Natural killer cell (primary cell): Measurements from ENCODE around the gene EEFSEC. TPM values are rescaled to one million over a fixed set of nuclear protein-coding genes. Genes with fewer than 3 reads are reported as not detected.

Source experiments
- ATAC-seq, 3 donors: fragments of 150-1000 bp in 2 of 3; fragments of 200-7000 bp in 1 of 3; cut with Tn5 transposase; 1 replicate in 1 of 3; 2 replicates in 2 of 3; pipeline ENCODE4 v1.10.0; 2021; ENCODE audit warnings: mild to moderate bottlenecking in 2 of 3, moderate library complexity in 2 of 3
- DNase-seq, 2 donors: peaks; one replicate each; pipeline versions ENCODE4 v3.0.0 to v3.0.0-alpha.2; 2013 to 2021; ENCODE audit warnings: mixed read lengths in 1 of 2
- H3K27ac ChIP-seq: one replicate; pipeline ENCODE4 v1.5.1; 2013; ENCODE audit warnings: mild to moderate bottlenecking, low read length
- H3K27me3 ChIP-seq: one replicate; pipeline ENCODE4 v1.6.1; 2013; ENCODE audit warnings: low read length; ENCODE audit not compliant: control insufficient read depth, insufficient read depth
- H3K36me3 ChIP-seq: one replicate; pipeline ENCODE4 v1.6.1; 2013; ENCODE audit warnings: low read length; ENCODE audit not compliant: control insufficient read depth, insufficient read depth
- H3K4me1 ChIP-seq: one replicate; pipeline ENCODE4 v1.6.1; 2013; ENCODE audit warnings: low read length; ENCODE audit not compliant: control insufficient read depth, insufficient read depth
- H3K4me3 ChIP-seq: one replicate; pipeline ENCODE4 v1.5.1; 2013; ENCODE audit warnings: low read length
- H3K9me3 ChIP-seq: one replicate; pipeline ENCODE4 v1.6.1; 2013; ENCODE audit warnings: low read length; ENCODE audit not compliant: control insufficient read depth, insufficient read depth
- H3K27ac Mint-ChIP-seq, 2 donors: one replicate each; pipeline ENCODE4 v1.8.0; 2022; ENCODE audit warnings: mild to moderate bottlenecking in 2 of 2, mixed read lengths in 2 of 2, moderate library complexity in 1 of 2
- H3K27me3 Mint-ChIP-seq, 2 donors: one replicate each; pipeline ENCODE4 v1.8.0; 2022; ENCODE audit warnings: low read depth in 2 of 2, mixed read lengths in 2 of 2
- H3K36me3 Mint-ChIP-seq: one replicate; pipeline ENCODE4 v1.8.0; 2022; ENCODE audit warnings: mixed read lengths
- H3K4me1 Mint-ChIP-seq, 2 donors: one replicate each; pipeline ENCODE4 v1.8.0; 2022; ENCODE audit warnings: mixed read lengths in 2 of 2
- H3K4me3 Mint-ChIP-seq: one replicate; pipeline ENCODE4 v1.8.0; 2022; ENCODE audit warnings: mild to moderate bottlenecking, moderate library complexity, mixed read lengths
- H3K9me3 Mint-ChIP-seq, 2 donors: one replicate each; pipeline ENCODE4 v1.8.0; 2022; ENCODE audit warnings: mixed read lengths in 2 of 2
- WGBS: methylation state at CpG from one replicate; pipeline ENCODE4 v1.1.7; 2013; ENCODE audit warnings: missing lambda C conversion rate; ENCODE audit not compliant: insufficient coverage; 5-methylcytosine and 5-hydroxymethylcytosine counted together
- intact Hi-C: fragments of 100-400 bp; cut with micrococcal nuclease; formaldehyde crosslinking; loops from one replicate; pipeline ENCODE4 v1.14.2; 2022
- total RNA-seq, 4 donors: library from RNA; stranded (reverse); fragments of 120-200 nt in 1 of 4; gene quantifications; one replicate each; pipeline versions ENCODE4 v1.2.3 to v1.2.4, GENCODE V29; 2013 to 2022
- TF ChIP-seq, protein P1 (sequence below): fragments of 200-600 bp; IDR thresholded peaks from one replicate; pipeline ENCODE4 v1.8.0; 2022; ENCODE audit warnings: antibody characterized with exemption

The EEFSEC gene
- total RNA-seq, 3 donors from 2014 or later (not counting 1 experiment from before 2014, with no cell fraction given) = 16.7 to 18.9 (median 17.6) TPM

DNA sequence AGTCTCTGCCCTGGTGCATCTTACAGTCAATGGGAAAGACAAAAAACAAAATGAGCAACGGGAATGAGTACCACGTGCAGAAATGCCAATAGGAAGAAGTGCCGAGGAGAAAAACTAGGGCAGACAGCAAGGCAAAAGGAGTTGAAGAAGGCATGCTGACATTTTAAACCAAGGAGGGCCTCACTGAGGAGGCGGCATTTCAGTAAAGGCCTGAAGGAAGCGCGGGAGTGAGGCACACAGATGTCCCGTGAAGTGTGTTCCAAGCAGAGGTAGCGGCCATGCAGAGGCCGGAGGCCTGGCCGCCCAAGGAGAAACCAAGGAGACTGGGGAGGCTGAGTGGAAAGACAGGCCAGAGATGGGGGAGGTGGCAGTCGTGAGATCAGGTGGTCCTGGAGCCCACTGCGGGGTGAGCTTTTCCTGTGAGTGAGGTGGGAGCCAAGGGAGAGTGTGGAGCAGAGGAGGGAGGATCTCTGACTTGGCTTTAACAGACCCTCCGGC lies 278.6 kb downstream of the EEFSEC start:
- Mint-ChIP-seq H3K9me3 (no peaks in the 10 kb centered on the region), H3K27ac (no peak overlapping the region), H3K4me1 (peaks cover 0 to 9% of the 10 kb centered on the region in 2 donors), H3K36me3 (no peaks in the 10 kb centered on the region), H3K27me3 (peaks cover 34 to 45% of the 10 kb centered on the region in 2 donors), H3K4me3 (no peak overlapping the region)
- ATAC-seq = no peak
- Histone ChIP-seq H3K36me3 (no peaks in the 10 kb centered on the region), H3K4me3 (no peak overlapping the region), H3K27me3 (peaks cover 3% of the 10 kb centered on the region), H3K27ac (no peak overlapping the region), H3K4me1 (no peaks in the 10 kb centered on the region), H3K9me3 (no peaks in the 10 kb centered on the region)
- intact Hi-C loops = no loop called here
- TF ChIP-seq, protein P1, sequence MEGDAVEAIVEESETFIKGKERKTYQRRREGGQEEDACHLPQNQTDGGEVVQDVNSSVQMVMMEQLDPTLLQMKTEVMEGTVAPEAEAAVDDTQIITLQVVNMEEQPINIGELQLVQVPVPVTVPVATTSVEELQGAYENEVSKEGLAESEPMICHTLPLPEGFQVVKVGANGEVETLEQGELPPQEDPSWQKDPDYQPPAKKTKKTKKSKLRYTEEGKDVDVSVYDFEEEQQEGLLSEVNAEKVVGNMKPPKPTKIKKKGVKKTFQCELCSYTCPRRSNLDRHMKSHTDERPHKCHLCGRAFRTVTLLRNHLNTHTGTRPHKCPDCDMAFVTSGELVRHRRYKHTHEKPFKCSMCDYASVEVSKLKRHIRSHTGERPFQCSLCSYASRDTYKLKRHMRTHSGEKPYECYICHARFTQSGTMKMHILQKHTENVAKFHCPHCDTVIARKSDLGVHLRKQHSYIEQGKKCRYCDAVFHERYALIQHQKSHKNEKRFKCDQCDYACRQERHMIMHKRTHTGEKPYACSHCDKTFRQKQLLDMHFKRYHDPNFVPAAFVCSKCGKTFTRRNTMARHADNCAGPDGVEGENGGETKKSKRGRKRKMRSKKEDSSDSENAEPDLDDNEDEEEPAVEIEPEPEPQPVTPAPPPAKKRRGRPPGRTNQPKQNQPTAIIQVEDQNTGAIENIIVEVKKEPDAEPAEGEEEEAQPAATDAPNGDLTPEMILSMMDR = no peak
- DNase-seq = no peak
- 83% methylated on average over 13 of the region's 13 CpGs for WGBS

DNA sequence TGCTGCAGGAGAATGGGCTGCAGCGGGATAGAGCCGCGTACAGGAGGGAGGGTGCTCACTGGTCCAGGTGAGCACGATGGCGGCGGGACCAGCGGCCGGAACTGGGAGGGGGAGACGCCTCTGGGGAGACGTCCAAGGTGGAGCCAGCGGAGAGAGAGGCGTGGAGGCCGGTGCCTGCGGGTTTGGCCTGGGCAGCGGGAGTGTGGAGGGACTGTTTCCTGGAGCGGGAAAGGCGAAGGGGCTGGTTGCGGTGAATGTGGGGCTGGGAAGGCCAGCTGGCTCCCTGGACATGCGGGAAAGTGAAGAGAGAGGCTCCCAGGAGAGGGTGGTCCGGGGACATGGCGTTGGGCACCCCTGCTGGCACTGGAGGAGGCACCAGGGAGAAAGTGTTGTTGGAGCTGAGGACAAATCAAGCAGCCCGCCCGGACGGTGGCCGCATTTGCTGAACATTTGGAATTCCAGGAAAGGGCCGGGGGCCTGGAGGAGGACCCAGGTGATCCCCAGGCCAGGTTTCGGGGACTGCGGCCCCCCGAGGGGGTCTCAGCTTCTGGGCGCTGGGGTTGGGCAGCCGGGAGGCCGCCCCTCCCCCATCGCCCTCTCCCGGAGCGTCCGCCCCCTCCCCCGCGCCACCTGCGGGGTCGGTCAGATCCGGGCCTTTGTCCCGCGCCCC lies 279.2 kb downstream of the EEFSEC start:
- no peak for ATAC-seq
- H3K4me1 Mint-ChIP-seq = peaks cover 0 to 9% of the 10 kb centered on the region in 2 donors
- Histone ChIP-seq H3K27ac (no peak overlapping the region), H3K4me3 (no peak overlapping the region), H3K9me3 (no peaks in the 10 kb centered on the region), H3K27me3 (peaks cover 3% of the 10 kb centered on the region), H3K36me3 (no peaks in the 10 kb centered on the region), H3K4me1 (no peaks in the 10 kb centered on the region)
- intact Hi-C loops = no loop called here
- H3K27ac Mint-ChIP-seq = no peak overlapping the region
- 11% methylated on average over 43 of the region's 43 CpGs for WGBS
- H3K4me3 Mint-ChIP-seq = no peak overlapping the region
- no peaks in the 10 kb centered on the region for H3K9me3 Mint-ChIP-seq
- H3K27me3 Mint-ChIP-seq = peaks cover 34 to 47% of the 10 kb centered on the region in 2 donors
- H3K36me3 Mint-ChIP-seq = no peaks in the 10 kb centered on the region
- TF ChIP-seq, protein P1 = no peak
- DNase-seq = no peak

DNA sequence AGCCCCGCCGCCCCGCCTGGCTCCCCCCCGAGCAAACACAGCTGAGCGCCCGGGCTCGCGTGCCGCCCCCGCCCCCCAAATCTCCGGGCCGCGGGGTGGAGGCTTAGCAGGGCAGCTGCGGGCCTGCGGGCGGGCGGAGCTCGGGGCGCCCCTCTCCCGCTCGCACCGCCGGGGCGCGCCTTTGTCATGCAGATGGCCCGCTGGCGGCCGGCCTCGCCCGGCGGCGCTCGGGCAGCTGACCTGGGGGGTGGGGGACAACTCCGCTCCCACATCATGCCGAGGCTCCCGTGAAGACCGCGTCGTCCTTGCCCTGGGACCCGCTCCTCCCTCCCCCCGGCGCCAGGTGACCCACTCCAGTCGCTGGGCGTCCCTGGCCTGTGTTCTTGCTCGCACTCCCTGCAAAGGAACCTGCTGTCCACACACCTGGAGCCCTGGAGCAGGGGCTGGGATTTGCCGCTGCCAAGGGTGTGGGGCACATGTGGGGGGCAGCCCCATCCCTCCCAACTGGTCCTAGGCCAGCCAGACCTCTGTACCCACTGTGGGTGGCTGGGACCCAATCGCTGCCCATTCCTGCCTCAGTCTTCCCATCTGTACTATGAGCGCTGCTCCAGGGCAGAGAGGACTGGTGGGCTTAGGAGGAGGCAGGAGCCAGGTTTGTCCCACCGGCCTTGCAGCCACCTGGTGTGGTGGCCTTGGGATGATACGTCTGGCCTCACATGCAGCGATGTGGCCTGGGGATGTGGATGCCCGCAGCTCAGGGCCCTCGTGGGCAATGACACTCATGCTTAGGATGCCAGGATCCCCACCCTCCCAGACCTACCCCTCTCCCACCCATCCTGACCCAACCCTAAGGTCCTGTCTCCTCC lies 279.9 kb downstream of the EEFSEC start:
- H3K9me3 Mint-ChIP-seq = no peaks in the 10 kb centered on the region
- WGBS = 17% methylated on average over 53 of the region's 53 CpGs
- H3K27ac Mint-ChIP-seq = no peak overlapping the region
- DNase-seq (no peak), ATAC-seq (no peak)
- H3K4me1 Mint-ChIP-seq = peaks cover 0 to 9% of the 10 kb centered on the region in 2 donors
- H3K4me3 Mint-ChIP-seq = no peak overlapping the region
- H3K36me3 Mint-ChIP-seq = no peaks in the 10 kb centered on the region
- no peak overlapping the region for H3K4me3 ChIP-seq
- no peaks in the 10 kb centered on the region for H3K4me1 ChIP-seq
- TF ChIP-seq, protein P1 = no peak
- no peaks in the 10 kb centered on the region for H3K9me3 ChIP-seq
- peaks cover 34 to 43% of the 10 kb centered on the region in 2 donors for H3K27me3 Mint-ChIP-seq
- intact Hi-C loops = no loop called here
- H3K36me3 ChIP-seq = no peaks in the 10 kb centered on the region
- H3K27me3 ChIP-seq = peaks cover 3% of the 10 kb centered on the region
- no peak overlapping the region for H3K27ac ChIP-seq
